ENCODE results near the gene SLC16A12.

The SLC16A12 gene

DNA sequence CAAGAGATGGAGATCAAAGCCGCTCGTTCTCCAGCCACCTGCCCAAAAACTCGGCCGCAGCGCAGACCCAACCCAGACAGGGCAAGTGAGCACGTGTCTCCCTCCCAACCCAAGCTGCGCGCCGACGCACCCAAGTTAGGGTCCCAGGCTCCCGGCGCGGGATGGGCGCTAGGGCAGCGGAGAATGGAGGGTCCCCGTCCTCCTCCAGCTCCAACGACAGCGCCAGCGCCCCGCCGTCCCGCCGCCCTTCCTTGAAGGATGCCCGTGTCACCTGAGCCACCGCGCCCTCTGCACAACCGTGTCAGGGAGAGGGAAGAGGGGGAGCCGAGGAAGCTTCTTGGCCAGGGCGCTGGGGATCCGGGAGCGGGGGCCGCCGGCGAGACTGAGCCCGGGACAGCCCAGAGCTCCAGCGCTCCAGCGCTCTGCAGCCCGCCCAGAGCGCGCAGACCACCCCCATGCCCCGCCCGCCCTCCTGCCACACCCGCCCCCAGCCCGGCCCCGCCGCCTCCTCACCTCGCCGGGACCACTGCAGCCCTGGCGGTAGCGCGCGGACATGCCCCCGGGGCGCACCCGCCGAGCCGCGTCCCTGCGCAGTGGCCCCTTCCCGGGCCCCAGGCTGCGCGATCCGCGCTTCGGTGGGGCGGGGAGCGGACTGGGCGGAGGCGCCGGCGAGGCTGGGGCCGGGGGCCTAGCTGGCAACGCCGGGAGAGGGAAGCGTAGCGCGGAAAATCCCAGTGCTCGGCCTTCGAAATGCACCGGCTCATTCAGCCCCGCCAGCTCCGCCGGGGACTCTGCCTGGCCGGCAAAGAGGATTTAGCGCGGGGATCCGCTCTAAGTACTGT is at the start of gene SLC16A12:
Gene SLC16A12, minus strand, starts transcription at position 424 of the 842 bp plus-strand sequence. CDS start 73,016 bp downstream, outside the sequence.
- no peak for DNase-seq (ENCODE audit: low read depth)

- no peak for DNase-seq (ENCODE audit: low read depth)
Measured at GRCh38 chr10:89582022-89582421, 46.6 kb upstream of the SLC16A12 start.

- no peak for DNase-seq (ENCODE audit: low read depth)
Measured at GRCh38 chr10:89580243-89580642, 44.8 kb upstream of the SLC16A12 start.

DNA sequence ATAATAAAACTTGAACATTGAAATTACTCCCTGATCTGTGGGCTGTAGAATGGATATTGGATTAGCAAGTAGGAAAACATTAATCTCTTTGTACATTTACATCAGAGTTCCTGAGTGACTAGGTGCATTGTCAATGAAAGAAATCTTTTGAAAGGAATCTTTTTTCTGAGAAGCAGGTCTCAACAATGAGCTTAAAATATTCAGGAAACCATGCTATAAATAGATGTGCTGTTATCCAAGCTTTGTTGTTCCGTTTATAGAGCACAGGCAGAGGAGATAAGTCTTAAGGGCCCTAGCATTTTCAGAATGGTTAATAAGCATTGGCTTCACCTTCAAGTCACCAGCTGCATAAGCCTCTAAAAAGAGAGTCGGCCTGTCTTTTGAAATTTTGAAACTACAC is 41.3 kb upstream of the SLC16A12 start:
- no peak for DNase-seq (ENCODE audit: low read depth)

DNA sequence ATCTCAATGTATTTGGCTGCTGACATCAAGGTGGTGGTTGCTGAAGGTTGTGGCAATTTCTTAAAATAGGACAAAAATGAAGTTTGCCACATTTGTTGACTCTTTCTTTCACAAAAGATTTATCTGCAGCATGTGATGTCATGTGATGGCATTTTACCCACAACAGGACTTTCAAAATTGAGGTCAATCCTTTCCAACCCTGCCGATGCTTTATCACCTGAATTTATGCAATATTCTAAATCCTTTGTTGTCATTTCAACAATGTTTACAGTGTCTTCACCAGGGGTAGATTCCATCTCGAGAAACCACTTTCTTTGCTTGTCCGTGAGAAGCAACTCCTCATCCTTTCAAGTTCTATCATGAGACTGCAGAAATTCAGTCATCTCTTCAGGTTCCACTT is 40.6 kb upstream of the SLC16A12 start:
- DNase-seq (ENCODE audit: low read depth) = no peak

- no peak for DNase-seq (ENCODE audit: low read depth)
Measured at GRCh38 chr10:89575031-89575430, 39.6 kb upstream of the SLC16A12 start.

- DNase-seq (ENCODE audit: low read depth) = no peak
Measured at GRCh38 chr10:89574368-89574767, 39.0 kb upstream of the SLC16A12 start.

GRCh38 chr10:89567576-89568245 is 32.3 kb upstream of the SLC16A12 start:
- no peak for DNase-seq (ENCODE audit: low read depth)

DNA sequence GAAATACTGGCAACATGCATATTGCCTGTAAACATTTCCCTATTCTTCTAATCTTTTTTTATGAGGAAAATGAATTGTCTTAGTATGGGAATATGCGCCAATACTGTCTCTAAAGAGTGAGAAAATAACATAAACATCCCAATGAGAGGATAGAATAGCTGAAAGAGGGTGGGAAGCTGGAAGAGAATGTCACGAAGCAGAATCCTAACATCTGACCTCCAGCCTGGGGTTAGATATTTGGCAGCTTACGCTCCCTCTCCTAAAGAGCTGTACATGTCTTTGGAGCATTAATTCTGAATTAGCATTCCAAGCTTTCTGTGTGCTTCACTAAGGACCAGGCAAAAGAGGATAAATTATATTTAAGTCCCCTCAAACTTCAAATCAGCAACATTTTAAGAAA is 31.6 kb upstream of the SLC16A12 start:
- DNase-seq (ENCODE audit: low read depth) = no peak

- no peak for DNase-seq (ENCODE audit: low read depth)
Measured at GRCh38 chr10:89566095-89566950, 30.9 kb upstream of the SLC16A12 start.

DNA sequence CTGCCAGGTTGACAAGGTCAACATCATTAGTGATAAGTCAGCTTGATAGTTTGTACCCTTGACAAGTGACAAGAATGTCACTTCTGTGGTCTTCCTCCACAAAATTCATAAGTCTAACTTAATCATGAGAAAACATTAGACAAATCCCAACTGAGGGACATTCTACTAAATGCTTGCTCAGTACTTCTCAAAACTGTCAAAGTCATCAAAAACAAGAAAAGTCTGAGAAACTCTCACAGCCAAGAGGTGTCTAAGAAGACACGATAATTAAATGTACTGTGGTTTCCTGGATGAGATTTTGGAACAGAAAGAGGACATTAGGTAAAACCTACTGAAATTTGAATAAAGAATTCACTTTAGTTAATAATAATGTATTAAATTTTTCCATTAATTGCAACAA is 29.8 kb upstream of the SLC16A12 start:
- no peak for DNase-seq (ENCODE audit: low read depth)

- DNase-seq (ENCODE audit: low read depth) = peak; percentile 7
Measured at GRCh38 chr10:89563861-89564478, 28.6 kb upstream of the SLC16A12 start.

- DNase-seq (ENCODE audit: low read depth) = no peak
Measured at GRCh38 chr10:89563311-89563710, 27.9 kb upstream of the SLC16A12 start.

- no peak for DNase-seq (ENCODE audit: low read depth)
Measured at GRCh38 chr10:89556600-89556999, 21.2 kb upstream of the SLC16A12 start.

GRCh38 chr10:89555688-89556445 is 20.5 kb upstream of the SLC16A12 start:
- DNase-seq (ENCODE audit: low read depth) = no peak

DNA sequence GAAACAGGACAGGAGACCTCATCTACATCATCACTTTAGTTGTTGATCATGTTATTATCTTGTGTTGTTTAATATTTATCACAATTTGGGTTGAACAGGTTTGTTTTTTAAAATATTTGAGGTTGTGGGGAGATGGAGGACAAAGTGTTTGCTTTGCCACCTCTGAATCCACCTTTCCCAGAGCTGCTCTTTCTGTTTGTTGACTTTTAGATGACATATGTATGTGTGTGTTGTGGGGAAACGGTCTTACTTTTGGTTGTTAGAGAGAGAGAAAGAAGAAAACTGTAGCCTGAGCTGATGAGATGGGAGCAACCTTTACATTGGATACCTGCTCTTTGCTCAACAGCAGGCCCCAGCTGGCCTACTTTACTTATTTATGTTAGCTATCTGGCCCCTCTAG is 19.0 kb upstream of the SLC16A12 start:
- no peak for DNase-seq (ENCODE audit: low read depth)

GRCh38 chr10:89553064-89553734 is 17.8 kb upstream of the SLC16A12 start:
- no peak for DNase-seq (ENCODE audit: low read depth)

DNA sequence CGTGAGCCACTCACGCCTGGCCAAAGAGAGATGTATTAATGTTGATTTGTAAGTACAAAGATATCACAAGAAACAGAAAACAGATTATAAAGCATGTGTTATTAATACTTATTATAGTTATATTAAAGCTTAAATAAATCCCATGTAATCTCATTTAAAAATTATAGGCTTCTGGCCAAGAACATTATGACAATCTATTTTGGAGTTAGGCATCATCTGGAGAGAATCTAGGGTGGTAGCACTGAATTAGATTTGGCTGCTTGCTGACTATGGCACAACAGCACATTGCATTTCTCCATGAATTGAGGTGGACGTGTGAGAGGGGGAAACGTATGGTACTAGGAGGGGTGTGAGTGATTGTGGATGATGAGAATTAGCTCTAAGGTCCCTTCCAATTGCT is 16.8 kb upstream of the SLC16A12 start:
- DNase-seq (ENCODE audit: low read depth) = no peak

DNA sequence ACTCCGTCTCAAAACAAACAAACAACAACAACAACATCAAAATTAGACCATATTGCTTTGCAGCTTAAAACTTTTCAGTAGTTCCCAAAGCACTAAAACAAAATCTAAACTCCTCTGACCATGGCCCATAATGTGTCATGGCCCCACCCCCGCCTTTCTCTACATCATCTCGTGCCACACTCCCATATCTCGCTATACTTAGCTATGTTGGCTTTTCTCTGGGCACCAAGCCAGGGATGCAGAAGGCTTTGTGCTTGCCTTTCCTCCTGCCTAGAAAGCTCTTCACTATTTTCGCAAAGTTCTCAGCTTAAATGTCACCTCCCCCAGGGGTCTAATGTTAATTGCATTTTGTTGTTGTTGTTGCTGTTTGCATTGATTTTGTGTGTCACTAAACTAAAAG is 15.1 kb upstream of the SLC16A12 start:
- no peak for DNase-seq (ENCODE audit: low read depth)

GRCh38 chr10:89549510-89549909 is 14.1 kb upstream of the SLC16A12 start:
- DNase-seq (ENCODE audit: low read depth) = no peak

DNA sequence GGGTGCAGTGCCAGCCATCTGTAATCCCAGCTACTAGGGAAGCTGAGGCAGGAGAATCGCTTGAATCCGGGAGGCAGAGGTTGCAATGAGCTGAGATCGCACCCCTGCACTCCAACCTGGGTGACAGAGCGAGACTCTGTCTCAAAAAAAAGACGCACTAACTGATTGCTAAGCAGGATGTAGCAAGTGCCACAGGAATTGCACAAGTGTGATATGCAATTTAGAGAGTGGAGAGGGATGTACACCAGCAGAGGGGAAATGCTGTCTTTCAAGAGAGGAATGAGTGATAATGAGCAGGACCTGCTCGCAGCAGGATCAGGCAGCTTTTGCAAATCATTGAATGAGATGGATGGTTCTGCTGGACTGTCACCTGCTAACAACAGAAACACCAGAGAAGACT is 13.3 kb upstream of the SLC16A12 start:
- DNase-seq (ENCODE audit: low read depth) = no peak

Data from stimulated activated CD4-positive, alpha-beta T cell treated with anti-CD3 and anti-CD28 coated beads, Interleukin-2, amount 100 ng/mL, for 4 hours (primary cell).